Measurements from ENCODE around the gene GCSAML.

The GCSAML gene

DNA sequence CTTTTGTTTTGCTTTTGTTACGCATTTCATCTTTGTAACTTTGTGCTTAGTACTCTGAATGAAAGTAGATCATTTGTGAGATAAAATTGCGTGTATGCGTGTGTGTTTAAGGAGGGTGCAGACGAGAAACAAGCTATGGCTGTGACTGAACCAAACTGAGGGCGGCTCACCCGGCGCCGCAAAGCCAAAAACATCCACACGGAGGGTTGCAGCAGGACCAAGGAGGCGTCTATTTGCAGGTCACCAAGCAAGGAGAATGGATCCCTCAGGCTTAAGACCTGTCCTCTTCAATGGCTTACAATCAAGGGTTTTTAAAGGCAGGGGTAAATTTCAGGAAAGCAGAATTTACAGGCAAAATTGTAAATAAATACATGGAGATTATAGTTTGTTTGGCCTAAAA is 12.8 kb downstream of the GCSAML start:
- TF ChIP-seq POLR2AphosphoS5 (IDR thresholded peaks at IDR 0.05; ENCODE audit: low read depth, low read length) (no peak), TAF1 (IDR thresholded peaks at IDR 0.05; ENCODE audit: borderline replicate concordance, insufficient read depth, low read length) (no peak), SIN3A (IDR thresholded peaks at IDR 0.05; ENCODE audit: borderline replicate concordance, insufficient read depth, low read length) (no peak), FOXP2 (optimal IDR thresholded peaks at IDR 0.05; ENCODE audit: borderline replicate concordance, extremely low read depth, extremely low read length, insufficient read depth) (no peak)
- TF ChIP-seq, protein P1, sequence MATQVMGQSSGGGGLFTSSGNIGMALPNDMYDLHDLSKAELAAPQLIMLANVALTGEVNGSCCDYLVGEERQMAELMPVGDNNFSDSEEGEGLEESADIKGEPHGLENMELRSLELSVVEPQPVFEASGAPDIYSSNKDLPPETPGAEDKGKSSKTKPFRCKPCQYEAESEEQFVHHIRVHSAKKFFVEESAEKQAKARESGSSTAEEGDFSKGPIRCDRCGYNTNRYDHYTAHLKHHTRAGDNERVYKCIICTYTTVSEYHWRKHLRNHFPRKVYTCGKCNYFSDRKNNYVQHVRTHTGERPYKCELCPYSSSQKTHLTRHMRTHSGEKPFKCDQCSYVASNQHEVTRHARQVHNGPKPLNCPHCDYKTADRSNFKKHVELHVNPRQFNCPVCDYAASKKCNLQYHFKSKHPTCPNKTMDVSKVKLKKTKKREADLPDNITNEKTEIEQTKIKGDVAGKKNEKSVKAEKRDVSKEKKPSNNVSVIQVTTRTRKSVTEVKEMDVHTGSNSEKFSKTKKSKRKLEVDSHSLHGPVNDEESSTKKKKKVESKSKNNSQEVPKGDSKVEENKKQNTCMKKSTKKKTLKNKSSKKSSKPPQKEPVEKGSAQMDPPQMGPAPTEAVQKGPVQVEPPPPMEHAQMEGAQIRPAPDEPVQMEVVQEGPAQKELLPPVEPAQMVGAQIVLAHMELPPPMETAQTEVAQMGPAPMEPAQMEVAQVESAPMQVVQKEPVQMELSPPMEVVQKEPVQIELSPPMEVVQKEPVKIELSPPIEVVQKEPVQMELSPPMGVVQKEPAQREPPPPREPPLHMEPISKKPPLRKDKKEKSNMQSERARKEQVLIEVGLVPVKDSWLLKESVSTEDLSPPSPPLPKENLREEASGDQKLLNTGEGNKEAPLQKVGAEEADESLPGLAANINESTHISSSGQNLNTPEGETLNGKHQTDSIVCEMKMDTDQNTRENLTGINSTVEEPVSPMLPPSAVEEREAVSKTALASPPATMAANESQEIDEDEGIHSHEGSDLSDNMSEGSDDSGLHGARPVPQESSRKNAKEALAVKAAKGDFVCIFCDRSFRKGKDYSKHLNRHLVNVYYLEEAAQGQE (IDR thresholded peaks at IDR 0.05; ENCODE audit: insufficient read depth in 1 of 2, low read depth in 2 of 2, low read length in 2 of 2): no peak

DNA sequence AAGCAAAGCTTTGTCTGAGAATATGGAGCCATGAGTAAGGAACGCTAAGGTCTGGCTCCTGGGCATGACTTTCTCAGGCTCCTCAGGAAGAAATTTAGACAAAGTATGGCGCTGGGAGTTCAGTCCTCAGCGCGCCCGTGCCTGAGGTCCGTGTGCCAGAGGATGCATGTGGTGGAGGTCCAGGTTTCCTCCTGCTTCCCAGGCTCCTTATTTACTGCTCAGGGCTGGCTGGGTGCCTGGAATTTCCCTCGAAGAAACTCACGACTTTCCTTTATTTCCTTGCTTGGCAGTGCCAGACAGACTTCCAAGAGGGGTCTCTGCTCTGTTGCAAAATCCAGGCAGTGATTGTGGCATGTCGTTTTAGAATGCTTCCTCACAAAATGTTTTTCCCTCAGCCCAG is 13.3 kb downstream of the GCSAML start:
- TF ChIP-seq SIN3A (IDR thresholded peaks at IDR 0.05; ENCODE audit: borderline replicate concordance, insufficient read depth, low read length) (no peak), FOXP2 (optimal IDR thresholded peaks at IDR 0.05; ENCODE audit: borderline replicate concordance, extremely low read depth, extremely low read length, insufficient read depth) (no peak), TAF1 (IDR thresholded peaks at IDR 0.05; ENCODE audit: borderline replicate concordance, insufficient read depth, low read length) (no peak), POLR2AphosphoS5 (IDR thresholded peaks at IDR 0.05; ENCODE audit: low read depth, low read length) (no peak)
- TF ChIP-seq, protein P1 (IDR thresholded peaks at IDR 0.05; ENCODE audit: insufficient read depth in 1 of 2, low read depth in 2 of 2, low read length in 2 of 2): no peak

DNA sequence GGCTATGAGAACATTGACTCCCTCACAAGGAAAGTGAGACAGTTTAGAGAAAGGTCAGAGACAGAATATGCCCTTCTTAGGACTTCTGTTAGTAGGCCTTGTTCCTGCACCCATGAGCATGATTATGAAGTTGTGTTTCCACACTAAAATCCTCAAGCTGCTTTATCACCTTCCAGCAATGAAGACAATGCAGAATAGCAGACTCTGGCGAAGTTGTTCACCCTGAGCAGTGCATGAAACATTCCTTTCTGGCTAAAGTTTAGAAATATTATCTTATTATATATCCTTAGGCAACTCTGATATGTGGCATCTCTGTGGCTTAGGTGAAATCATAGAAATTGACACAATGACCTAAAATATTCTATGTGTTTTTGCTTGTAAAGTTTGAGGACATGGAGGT is 25.3 kb downstream of the GCSAML start:
- no peak for TF ChIP-seq FOXP2 (optimal IDR thresholded peaks at IDR 0.05; ENCODE audit: borderline replicate concordance, extremely low read depth, extremely low read length, insufficient read depth)

DNA sequence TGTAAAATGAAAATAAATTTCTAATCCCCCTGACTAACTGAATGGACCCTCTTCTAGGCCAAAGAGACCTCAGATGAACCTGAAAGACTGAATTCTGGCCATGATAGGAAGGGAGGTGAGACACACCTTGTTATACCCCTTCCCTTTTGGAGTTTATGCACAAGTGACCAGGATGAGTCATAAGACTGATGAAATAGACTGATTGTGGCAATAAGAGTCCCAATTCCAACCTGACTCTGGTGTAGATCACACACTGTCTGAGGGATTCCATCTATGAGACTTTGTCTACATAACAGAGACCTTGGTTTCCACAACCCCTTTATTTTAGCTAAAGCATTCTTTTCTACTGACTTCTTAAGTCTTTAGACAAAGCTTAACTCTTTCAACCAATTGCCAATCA is 25.7 kb downstream of the GCSAML start:
- TF ChIP-seq SIN3A (IDR thresholded peaks at IDR 0.05; ENCODE audit: borderline replicate concordance, insufficient read depth, low read length) (no peak), FOXP2 (optimal IDR thresholded peaks at IDR 0.05; ENCODE audit: borderline replicate concordance, extremely low read depth, extremely low read length, insufficient read depth) (no peak), POLR2AphosphoS5 (IDR thresholded peaks at IDR 0.05; ENCODE audit: low read depth, low read length) (no peak), TAF1 (IDR thresholded peaks at IDR 0.05; ENCODE audit: borderline replicate concordance, insufficient read depth, low read length) (no peak)
- TF ChIP-seq, protein P1 (IDR thresholded peaks at IDR 0.05; ENCODE audit: insufficient read depth in 1 of 2, low read depth in 2 of 2, low read length in 2 of 2): no peak

DNA sequence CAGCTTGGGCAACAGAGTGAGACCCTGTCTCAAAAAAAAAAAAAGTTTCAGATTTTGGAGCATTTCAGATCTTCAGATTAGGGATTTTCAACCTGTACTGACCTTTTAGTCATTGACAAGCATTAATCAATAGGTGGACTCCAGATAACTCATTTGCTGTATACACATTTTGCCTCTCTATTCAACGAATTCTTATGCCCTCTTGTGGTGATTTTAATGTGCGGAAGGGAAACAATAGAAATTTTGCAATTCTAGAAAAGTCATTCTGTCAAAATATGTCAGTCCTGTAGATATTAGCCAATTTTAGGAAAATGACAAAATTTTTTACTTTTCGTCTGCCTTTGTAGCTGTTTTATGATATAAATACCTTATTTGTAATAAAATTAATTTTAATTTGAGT is 27.6 kb downstream of the GCSAML start:
- TF ChIP-seq, protein P1 (IDR thresholded peaks at IDR 0.05; ENCODE audit: insufficient read depth in 1 of 2, low read depth in 2 of 2, low read length in 2 of 2): no peak
- no peak for TF ChIP-seq TAF1 (IDR thresholded peaks at IDR 0.05; ENCODE audit: borderline replicate concordance, insufficient read depth, low read length)
- no peak for TF ChIP-seq SIN3A (IDR thresholded peaks at IDR 0.05; ENCODE audit: borderline replicate concordance, insufficient read depth, low read length)
- TF ChIP-seq FOXP2 (optimal IDR thresholded peaks at IDR 0.05; ENCODE audit: borderline replicate concordance, extremely low read depth, extremely low read length, insufficient read depth): no peak
- no peak for TF ChIP-seq POLR2AphosphoS5 (IDR thresholded peaks at IDR 0.05; ENCODE audit: low read depth, low read length)
